HCT116 (cell line): ENCODE measurements around the gene CCM2.

ENCODE experiments used
- CBX3 ChIP-seq: IDR thresholded peaks from 2 replicates; pipeline ENCODE4 v1.6.1; 2012; ENCODE audit warnings: low read depth
- EZH2 ChIP-seq: fragments of 200-600 bp; sonication (generic); IDR thresholded peaks from 2 replicates; pipeline ENCODE4 v1.6.1; 2017; ENCODE audit warnings: antibody characterized with exemption, mixed run types
- EZH2phosphoT487 ChIP-seq: fragments of 200-600 bp; IDR thresholded peaks from 2 replicates; pipeline ENCODE4 v1.6.1; 2018; ENCODE audit warnings: antibody characterized with exemption, borderline replicate concordance
- FOSL1 ChIP-seq: IDR thresholded peaks from 2 replicates; pipeline ENCODE4 v1.6.1; 2012; ENCODE audit warnings: low read depth
- JUND ChIP-seq: IDR thresholded peaks from 2 replicates; pipeline ENCODE4 v1.6.1; 2012
- POLR2A ChIP-seq: IDR thresholded peaks from 2 replicates; pipeline ENCODE4 v1.7.0; 2011; ENCODE audit warnings: borderline replicate concordance; ENCODE audit not compliant: insufficient read depth, insufficient read length; ENCODE audit errors: extremely low read depth
- POLR2AphosphoS5 ChIP-seq: IDR thresholded peaks from 2 replicates; pipeline ENCODE4 v1.6.1; 2011; ENCODE audit warnings: mild to moderate bottlenecking, low read depth, low read length, moderate library complexity
- SIN3A ChIP-seq: IDR thresholded peaks from 2 replicates; pipeline ENCODE4 v1.6.1; 2012; ENCODE audit warnings: low read depth
- SRF ChIP-seq: IDR thresholded peaks from 2 replicates; pipeline ENCODE4 v1.6.1; 2012; ENCODE audit warnings: low read depth
- YY1 ChIP-seq: IDR thresholded peaks from 2 replicates; pipeline ENCODE4 v1.6.1; 2011; ENCODE audit warnings: low read length, low read depth, moderate library complexity, mild to moderate bottlenecking; ENCODE audit not compliant: insufficient replicate concordance; ENCODE audit errors: extremely low read depth
- ZFX ChIP-seq: fragments of 450-650 bp; IDR thresholded peaks from 2 replicates; pipeline ENCODE4 v1.6.1; 2017
- TF ChIP-seq, protein P1 (sequence below), 3 experiments: fragments of 200-600 bp in 1 of 3; sonication (generic) in 1 of 3; IDR thresholded peaks in 2 of 3; conservative IDR thresholded peaks in 1 of 3; 2 replicates each; pipeline ENCODE4 v1.5.1; 2012 to 2017; ENCODE audit warnings: low read depth in 2 of 3, low read length in 2 of 3, antibody characterized with exemption in 1 of 3, borderline replicate concordance in 1 of 3, control low read depth in 1 of 3, mild to moderate bottlenecking in 1 of 3, mixed read lengths in 1 of 3, mixed run types in 1 of 3, moderate library complexity in 1 of 3; ENCODE audit not compliant: insufficient read depth in 1 of 3
- TF ChIP-seq, protein P2 (sequence below): IDR thresholded peaks from 2 replicates; pipeline ENCODE4 v1.6.1; 2012; ENCODE audit warnings: low read depth
- TF ChIP-seq, protein P3 (sequence below): IDR thresholded peaks from 2 replicates; pipeline ENCODE4 v1.6.1; 2012

DNA sequence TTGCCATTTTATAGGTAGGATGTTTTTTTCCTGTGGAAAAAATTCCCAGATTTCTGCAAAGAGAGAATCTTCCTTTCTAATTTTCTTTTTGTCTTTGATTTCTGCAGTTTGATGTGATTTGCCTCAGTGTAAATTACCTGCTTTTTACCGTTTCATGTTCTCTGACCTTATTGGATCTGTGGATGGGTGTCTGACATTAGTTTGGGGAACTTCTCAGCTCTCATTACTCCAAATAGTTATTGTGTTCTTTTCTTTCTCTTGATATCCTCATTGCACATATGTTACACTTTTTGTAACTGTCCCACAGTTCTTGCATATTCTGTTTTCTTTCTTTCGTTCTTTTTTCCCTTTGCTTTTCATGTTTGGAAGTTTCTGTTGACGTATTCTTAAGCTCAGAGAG is 60.3 kb downstream of the CCM2 start:
- TF ChIP-seq, protein P1, sequence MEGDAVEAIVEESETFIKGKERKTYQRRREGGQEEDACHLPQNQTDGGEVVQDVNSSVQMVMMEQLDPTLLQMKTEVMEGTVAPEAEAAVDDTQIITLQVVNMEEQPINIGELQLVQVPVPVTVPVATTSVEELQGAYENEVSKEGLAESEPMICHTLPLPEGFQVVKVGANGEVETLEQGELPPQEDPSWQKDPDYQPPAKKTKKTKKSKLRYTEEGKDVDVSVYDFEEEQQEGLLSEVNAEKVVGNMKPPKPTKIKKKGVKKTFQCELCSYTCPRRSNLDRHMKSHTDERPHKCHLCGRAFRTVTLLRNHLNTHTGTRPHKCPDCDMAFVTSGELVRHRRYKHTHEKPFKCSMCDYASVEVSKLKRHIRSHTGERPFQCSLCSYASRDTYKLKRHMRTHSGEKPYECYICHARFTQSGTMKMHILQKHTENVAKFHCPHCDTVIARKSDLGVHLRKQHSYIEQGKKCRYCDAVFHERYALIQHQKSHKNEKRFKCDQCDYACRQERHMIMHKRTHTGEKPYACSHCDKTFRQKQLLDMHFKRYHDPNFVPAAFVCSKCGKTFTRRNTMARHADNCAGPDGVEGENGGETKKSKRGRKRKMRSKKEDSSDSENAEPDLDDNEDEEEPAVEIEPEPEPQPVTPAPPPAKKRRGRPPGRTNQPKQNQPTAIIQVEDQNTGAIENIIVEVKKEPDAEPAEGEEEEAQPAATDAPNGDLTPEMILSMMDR (IDR thresholded peaks at IDR 0.05 in 2 of 3, conservative IDR thresholded peaks at IDR 0.05 in 1 of 3; ENCODE audit: borderline replicate concordance in 1 of 3, insufficient read depth in 1 of 3, low read depth in 2 of 3, low read length in 2 of 3): no peak
- no peak for TF ChIP-seq FOSL1
- TF ChIP-seq SIN3A: no peak
- TF ChIP-seq JUND: no peak
- no peak for TF ChIP-seq ZFX
- no peak for TF ChIP-seq EZH2phosphoT487
- TF ChIP-seq EZH2: no peak
- TF ChIP-seq POLR2A: no peak
- TF ChIP-seq, protein P2, sequence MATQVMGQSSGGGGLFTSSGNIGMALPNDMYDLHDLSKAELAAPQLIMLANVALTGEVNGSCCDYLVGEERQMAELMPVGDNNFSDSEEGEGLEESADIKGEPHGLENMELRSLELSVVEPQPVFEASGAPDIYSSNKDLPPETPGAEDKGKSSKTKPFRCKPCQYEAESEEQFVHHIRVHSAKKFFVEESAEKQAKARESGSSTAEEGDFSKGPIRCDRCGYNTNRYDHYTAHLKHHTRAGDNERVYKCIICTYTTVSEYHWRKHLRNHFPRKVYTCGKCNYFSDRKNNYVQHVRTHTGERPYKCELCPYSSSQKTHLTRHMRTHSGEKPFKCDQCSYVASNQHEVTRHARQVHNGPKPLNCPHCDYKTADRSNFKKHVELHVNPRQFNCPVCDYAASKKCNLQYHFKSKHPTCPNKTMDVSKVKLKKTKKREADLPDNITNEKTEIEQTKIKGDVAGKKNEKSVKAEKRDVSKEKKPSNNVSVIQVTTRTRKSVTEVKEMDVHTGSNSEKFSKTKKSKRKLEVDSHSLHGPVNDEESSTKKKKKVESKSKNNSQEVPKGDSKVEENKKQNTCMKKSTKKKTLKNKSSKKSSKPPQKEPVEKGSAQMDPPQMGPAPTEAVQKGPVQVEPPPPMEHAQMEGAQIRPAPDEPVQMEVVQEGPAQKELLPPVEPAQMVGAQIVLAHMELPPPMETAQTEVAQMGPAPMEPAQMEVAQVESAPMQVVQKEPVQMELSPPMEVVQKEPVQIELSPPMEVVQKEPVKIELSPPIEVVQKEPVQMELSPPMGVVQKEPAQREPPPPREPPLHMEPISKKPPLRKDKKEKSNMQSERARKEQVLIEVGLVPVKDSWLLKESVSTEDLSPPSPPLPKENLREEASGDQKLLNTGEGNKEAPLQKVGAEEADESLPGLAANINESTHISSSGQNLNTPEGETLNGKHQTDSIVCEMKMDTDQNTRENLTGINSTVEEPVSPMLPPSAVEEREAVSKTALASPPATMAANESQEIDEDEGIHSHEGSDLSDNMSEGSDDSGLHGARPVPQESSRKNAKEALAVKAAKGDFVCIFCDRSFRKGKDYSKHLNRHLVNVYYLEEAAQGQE: no peak
- TF ChIP-seq YY1: no peak
- TF ChIP-seq SRF: no peak
- TF ChIP-seq, protein P3, sequence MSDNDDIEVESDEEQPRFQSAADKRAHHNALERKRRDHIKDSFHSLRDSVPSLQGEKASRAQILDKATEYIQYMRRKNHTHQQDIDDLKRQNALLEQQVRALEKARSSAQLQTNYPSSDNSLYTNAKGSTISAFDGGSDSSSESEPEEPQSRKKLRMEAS: no peak
- no peak for TF ChIP-seq CBX3
- no peak for TF ChIP-seq POLR2AphosphoS5
